Spleen (tissue), 7 donors: ENCODE measurements around the gene MCL1.

Experiments
- CTCF ChIP-seq, 11 experiments: fragments of 200-600 bp in 7 of 11; fragments of 450-650 bp in 4 of 11; sonication (generic) in 4 of 11; IDR thresholded peaks in 8 of 11; conservative IDR thresholded peaks in 3 of 11; 1 replicate in 7 of 11; 2 replicates in 4 of 11; pipeline versions ENCODE4 v1.4.0 to v1.8.0; 2016 to 2021; ENCODE audit warnings: antibody characterized with exemption in 11 of 11, inconsistent platforms in 4 of 11, mild to moderate bottlenecking in 1 of 11
- POLR2A ChIP-seq, 3 donors: fragments of 450-650 bp; IDR thresholded peaks; one replicate each; pipeline ENCODE4 v1.5.1; 2017; ENCODE audit warnings: antibody characterized with exemption in 3 of 3, mild to moderate bottlenecking in 1 of 3
- POLR2AphosphoS5 ChIP-seq, 3 donors: sonication (generic); formaldehyde crosslinking; IDR thresholded peaks; one replicate each; pipeline ENCODE4 v1.5.1; 2017; ENCODE audit warnings: antibody characterized with exemption in 3 of 3
- donor health status: DM: no; HTN: no; CAD: no; lungs with moderate emphysema.
- donor health status: DM: no; HTN: no; CAD: no.
- donor health status: DM: no; HTN: no; CAD: no.

DNA sequence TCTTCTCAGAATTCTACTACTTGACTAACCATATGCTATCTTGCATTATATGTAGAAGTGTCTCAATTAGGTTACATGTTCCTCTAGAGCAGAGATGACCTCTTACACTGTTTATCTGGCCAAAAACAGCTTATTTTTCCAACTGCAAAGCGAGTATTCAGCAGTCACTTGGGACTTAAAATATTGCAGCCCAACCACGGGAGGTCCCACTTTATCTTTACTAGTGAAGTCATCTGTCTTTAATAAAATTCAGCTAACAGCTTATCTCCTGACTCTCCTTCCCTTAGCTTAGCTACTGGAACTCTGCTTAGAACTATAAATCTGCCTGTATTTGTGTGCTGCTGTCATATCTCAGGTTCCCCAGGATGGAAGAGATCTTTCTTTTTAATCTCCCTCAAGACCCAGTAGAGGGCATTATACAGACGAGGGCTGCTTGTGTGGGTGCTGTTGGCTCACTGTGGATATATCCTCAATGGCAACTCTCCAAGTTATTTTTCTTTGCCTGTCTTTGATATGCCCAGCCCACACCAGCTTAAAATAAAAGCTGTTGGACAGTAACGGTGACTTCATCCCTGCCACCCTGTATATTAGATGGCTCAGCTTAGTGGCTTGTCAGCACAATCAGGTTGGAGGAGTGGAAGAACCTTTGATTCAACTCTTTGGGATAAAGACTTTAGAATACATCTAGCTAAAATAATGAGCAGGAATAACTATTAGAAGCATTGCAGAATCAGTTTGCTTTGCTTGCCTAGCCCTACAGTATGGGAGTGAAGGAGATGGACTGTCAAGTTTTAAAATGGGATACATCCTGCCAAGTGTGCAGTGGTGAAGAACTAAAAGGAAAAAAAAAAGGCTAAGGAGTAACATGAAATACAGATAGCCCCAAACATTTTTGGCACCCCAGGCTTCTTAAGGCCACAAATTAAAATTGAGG, 40.4 kb upstream of the MCL1 start:
- peak in 4 of 11 experiments; percentile 5 to 36 (median 21) for TF ChIP-seq CTCF (IDR thresholded peaks at IDR 0.05 in 8 of 11, conservative IDR thresholded peaks at IDR 0.05 in 3 of 11)
- TF ChIP-seq POLR2A (IDR thresholded peaks at IDR 0.05): no peak
- peak in 1 of 3 donors; percentile 60 for TF ChIP-seq POLR2AphosphoS5 (IDR thresholded peaks at IDR 0.05)
